ENCODE results near the gene EPSTI1.
"Not testable (repeated sequence)": the region's sequence is repeated elsewhere in the genome, so short reads cannot be mapped to it uniquely, and the experiment has no call there.

EPSTI1 gene

GRCh38 chr13:42991898-42992763 lies at the start of gene EPSTI1:
Gene EPSTI1, minus strand, starts transcription at chr13:42992241. Its CDS starts 76 bp downstream, at chr13:42992165.
- no peak for DNase-seq (ENCODE audit: low spot score)

- no peak for DNase-seq (ENCODE audit: low spot score)
Measured at GRCh38 chr13:43041369-43041921, 49.4 kb upstream of the EPSTI1 start.

GRCh38 chr13:43040581-43041368 lies 48.7 kb upstream of the EPSTI1 start:
- DNase-seq (ENCODE audit: low spot score): not testable (repeated sequence)

GRCh38 chr13:43039966-43040365 lies 47.9 kb upstream of the EPSTI1 start:
- DNase-seq (ENCODE audit: low spot score): no peak

- no peak for DNase-seq (ENCODE audit: low spot score)
Measured at GRCh38 chr13:43036351-43037250, 44.6 kb upstream of the EPSTI1 start.

- no peak for DNase-seq (ENCODE audit: low spot score)
Measured at GRCh38 chr13:43033038-43033437, 41.0 kb upstream of the EPSTI1 start.

GRCh38 chr13:43031881-43032280 lies 39.8 kb upstream of the EPSTI1 start:
- DNase-seq (ENCODE audit: low spot score): no peak

GRCh38 chr13:43030548-43030947 lies 38.5 kb upstream of the EPSTI1 start:
- no peak for DNase-seq (ENCODE audit: low spot score)

GRCh38 chr13:43026262-43026661 lies 34.2 kb upstream of the EPSTI1 start:
- DNase-seq (ENCODE audit: low spot score): no peak

- DNase-seq (ENCODE audit: low spot score): peak; percentile 78
Measured at GRCh38 chr13:43023289-43023963, 31.4 kb upstream of the EPSTI1 start, which contains the start of gene DNAJC15. Gene DNAJC15, plus strand, starts transcription at chr13:43023586. Its CDS starts 41 bp downstream, at chr13:43023627.

- no peak for DNase-seq (ENCODE audit: low spot score)
Measured at GRCh38 chr13:43022934-43023288, 30.9 kb upstream of the EPSTI1 start.

- DNase-seq (ENCODE audit: low spot score): no peak
Measured at GRCh38 chr13:43021926-43022670, 30.1 kb upstream of the EPSTI1 start.

GRCh38 chr13:43020794-43021193 lies 28.8 kb upstream of the EPSTI1 start:
- DNase-seq (ENCODE audit: low spot score): no peak

- no peak for DNase-seq (ENCODE audit: low spot score)
Measured at GRCh38 chr13:43019811-43020210, 27.8 kb upstream of the EPSTI1 start.

- no peak for DNase-seq (ENCODE audit: low spot score)
Measured at GRCh38 chr13:43016226-43016625, 24.2 kb upstream of the EPSTI1 start.

- DNase-seq (ENCODE audit: low spot score): no peak
Measured at GRCh38 chr13:43014162-43014561, 22.1 kb upstream of the EPSTI1 start.

GRCh38 chr13:43009506-43009905 lies 17.5 kb upstream of the EPSTI1 start:
- no peak for DNase-seq (ENCODE audit: low spot score)

GRCh38 chr13:43008596-43008995 lies 16.6 kb upstream of the EPSTI1 start:
- no peak for DNase-seq (ENCODE audit: low spot score)

- DNase-seq (ENCODE audit: low spot score): no peak
Measured at GRCh38 chr13:43006893-43007631, 15.0 kb upstream of the EPSTI1 start.
